ENCODE data around the gene MAGEA8. TPM values are rescaled to one million over a fixed set of nuclear protein-coding genes. Genes with fewer than 3 reads are reported as not detected.
"Not testable (repeated sequence)": the region's sequence is repeated elsewhere in the genome, so short reads cannot be mapped to it uniquely, and the experiment has no call there.

The MAGEA8 gene
- total RNA-seq, 1 experiment from 2014 or later = not detected

GRCh38 chrX:149924434-149924833, 43.5 kb downstream of the MAGEA8 start:
- H2BK20ac ChIP-seq (ENCODE audit: low read depth, low read length, poor library complexity, severe bottlenecking); H3K27me3 ChIP-seq (ENCODE audit: insufficient read depth, low read length); H4K20me1 ChIP-seq (ENCODE audit: control insufficient read depth, insufficient read depth, insufficient read length); H3K27me3 Mint-ChIP-seq (ENCODE audit: low read depth); H4K5ac ChIP-seq (ENCODE audit: insufficient read length, low read depth, low read length); H3K9me3 ChIP-seq (ENCODE audit: control insufficient read depth, low read depth, low read length); H3K79me2 ChIP-seq (ENCODE audit: insufficient read depth, low read length); H3K23me2 ChIP-seq (ENCODE audit: insufficient read length, low read depth, low read length, poor library complexity, severe bottlenecking); H3K56ac ChIP-seq (ENCODE audit: insufficient read length, low read depth, low read length); H2AFZ ChIP-seq (ENCODE audit: low read length); H3K27ac ChIP-seq (ENCODE audit: insufficient read length, low read depth, low read length); H3K4me3 Mint-ChIP-seq; H3K14ac ChIP-seq (ENCODE audit: insufficient read depth, low read length); H3K18ac ChIP-seq (ENCODE audit: insufficient read length, low read depth, low read length); H3K9me3 Mint-ChIP-seq; H2BK15ac ChIP-seq (ENCODE audit: low read depth, low read length); H2BK5ac ChIP-seq (ENCODE audit: insufficient read length, low read length); H3K27ac Mint-ChIP-seq; H2BK120ac ChIP-seq (ENCODE audit: low read depth, low read length, poor library complexity, severe bottlenecking); H4K91ac ChIP-seq (ENCODE audit: insufficient read length, low read depth, low read length); H3K79me1 ChIP-seq (ENCODE audit: insufficient read depth, low read depth, low read length, poor library complexity, severe bottlenecking); H3K4me1 ChIP-seq (ENCODE audit: insufficient read depth, low read length); H2AK5ac ChIP-seq (ENCODE audit: insufficient read length, low read length); H3K4ac ChIP-seq (ENCODE audit: low read depth, low read length); H3K4me1 Mint-ChIP-seq; H3K36me3 Mint-ChIP-seq (ENCODE audit: insufficient read depth in 1 of 3, low read depth in 3 of 3); H3K9ac ChIP-seq (ENCODE audit: extremely low read depth, insufficient read length, low read length); H3T11ph ChIP-seq (ENCODE audit: low read length); H2BK12ac ChIP-seq (ENCODE audit: insufficient read length, low read depth, low read length); H3K23ac ChIP-seq (ENCODE audit: insufficient read length, low read depth, low read length); DNase-seq; H4K8ac ChIP-seq (replicated peaks; ENCODE audit: insufficient read length, low read depth, low read length); H3K4me2 ChIP-seq (ENCODE audit: insufficient read depth, insufficient read length, low read length): not testable (repeated sequence)
- no CpG with 5 or more reads among the region's 5 CpGs for WGBS (ENCODE audit: extremely low coverage, insufficient read length, low lambda C conversion rate)

GRCh38 chrX:149927245-149927963, 46.4 kb downstream of the MAGEA8 start:
- H4K5ac ChIP-seq (ENCODE audit: insufficient read length, low read depth, low read length); H3K23ac ChIP-seq (ENCODE audit: insufficient read length, low read depth, low read length); H4K91ac ChIP-seq (ENCODE audit: insufficient read length, low read depth, low read length); H3K14ac ChIP-seq (ENCODE audit: insufficient read depth, low read length); H4K8ac ChIP-seq (replicated peaks; ENCODE audit: insufficient read length, low read depth, low read length); H3K4me1 ChIP-seq (ENCODE audit: insufficient read depth, low read length); DNase-seq; H3K4me3 Mint-ChIP-seq; H3K4me1 Mint-ChIP-seq; H3K36me3 Mint-ChIP-seq (ENCODE audit: insufficient read depth in 1 of 3, low read depth in 3 of 3); H2BK120ac ChIP-seq (ENCODE audit: low read depth, low read length, poor library complexity, severe bottlenecking); H3K79me1 ChIP-seq (ENCODE audit: insufficient read depth, low read depth, low read length, poor library complexity, severe bottlenecking); H3K18ac ChIP-seq (ENCODE audit: insufficient read length, low read depth, low read length); H2AK5ac ChIP-seq (ENCODE audit: insufficient read length, low read length); H2BK20ac ChIP-seq (ENCODE audit: low read depth, low read length, poor library complexity, severe bottlenecking); H3K9me3 ChIP-seq (ENCODE audit: control insufficient read depth, low read depth, low read length); H3K27me3 ChIP-seq (ENCODE audit: insufficient read depth, low read length); H2BK12ac ChIP-seq (ENCODE audit: insufficient read length, low read depth, low read length); H3K27me3 Mint-ChIP-seq (ENCODE audit: low read depth); H4K20me1 ChIP-seq (ENCODE audit: control insufficient read depth, insufficient read depth, insufficient read length); H3K56ac ChIP-seq (ENCODE audit: insufficient read length, low read depth, low read length); H3K23me2 ChIP-seq (ENCODE audit: insufficient read length, low read depth, low read length, poor library complexity, severe bottlenecking); H2BK5ac ChIP-seq (ENCODE audit: insufficient read length, low read length); H3T11ph ChIP-seq (ENCODE audit: low read length); H2BK15ac ChIP-seq (ENCODE audit: low read depth, low read length); H3K79me2 ChIP-seq (ENCODE audit: insufficient read depth, low read length); H3K27ac Mint-ChIP-seq; H3K9ac ChIP-seq (ENCODE audit: extremely low read depth, insufficient read length, low read length); H3K4me2 ChIP-seq (ENCODE audit: insufficient read depth, insufficient read length, low read length); H3K27ac ChIP-seq (ENCODE audit: insufficient read length, low read depth, low read length); H3K4ac ChIP-seq (ENCODE audit: low read depth, low read length); H2AFZ ChIP-seq (ENCODE audit: low read length); H3K9me3 Mint-ChIP-seq: not testable (repeated sequence)
- WGBS (ENCODE audit: extremely low coverage, insufficient read length, low lambda C conversion rate) = no CpG with 5 or more reads among the region's 8 CpGs
